IPS-18c (cell line): Measurements from ENCODE around the gene NFATC2.

Source experiments
- H3K4me3 ChIP-seq: 2 replicates; pipeline ENCODE4 v1.7.0; 2013; ENCODE audit warnings: low read depth, mild to moderate bottlenecking, low read length, moderate library complexity; ENCODE audit not compliant: insufficient read depth
- H3K9me3 ChIP-seq: one replicate; pipeline ENCODE4 v1.6.1; 2013; ENCODE audit warnings: mild to moderate bottlenecking, low read length, moderate library complexity; ENCODE audit not compliant: control insufficient read depth, insufficient read depth

The NFATC2 gene

DNA sequence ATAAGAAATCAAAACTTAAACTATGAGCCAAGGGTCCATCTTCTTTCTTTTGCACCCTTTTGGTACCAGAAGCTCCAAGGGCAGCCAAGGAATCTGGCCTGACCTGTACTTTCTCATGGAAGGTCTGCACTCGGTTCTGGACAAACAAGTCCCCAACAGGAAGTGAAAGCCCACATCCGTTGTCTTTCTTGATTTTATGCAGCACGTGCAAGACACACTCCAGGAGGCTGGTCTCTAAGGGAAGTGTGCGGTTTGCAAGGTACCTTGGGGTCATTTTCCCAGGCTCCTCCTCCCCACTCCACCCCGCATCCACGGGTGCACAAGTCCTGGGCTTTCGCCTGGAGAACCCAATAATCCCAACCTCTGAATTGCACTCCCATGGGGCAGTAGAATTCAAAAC, 101.9 kb downstream of the NFATC2 start:
- no peaks in the 10 kb centered on the region for H3K9me3 ChIP-seq
- H3K4me3 ChIP-seq = no peak overlapping the region

DNA sequence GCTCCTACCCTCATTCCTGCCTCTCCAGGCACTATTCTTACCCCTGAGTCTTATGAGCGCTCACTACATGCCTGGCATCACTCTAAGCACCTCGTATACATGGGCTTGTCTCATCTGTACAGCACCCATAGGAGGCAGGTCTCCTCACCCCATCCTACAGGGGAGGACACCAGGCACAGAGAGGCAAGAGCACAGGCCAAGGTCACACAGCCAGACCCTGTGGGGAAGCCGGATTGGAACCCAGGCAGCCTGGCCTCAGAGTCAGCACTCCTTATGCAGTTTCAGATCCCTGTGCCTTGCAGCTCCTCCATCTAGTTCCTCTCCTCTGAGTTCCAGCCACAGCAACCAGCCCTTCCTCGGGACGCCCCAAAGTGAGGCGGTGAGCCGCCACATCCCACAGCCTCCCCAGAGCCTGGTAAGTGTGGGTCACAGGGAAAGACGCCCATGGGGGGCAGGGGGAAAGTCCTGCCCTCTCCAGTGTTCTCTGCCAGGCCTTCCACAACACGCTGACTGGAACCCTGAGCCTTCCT, 103.3 kb downstream of the NFATC2 start:
- Histone ChIP-seq H3K4me3 (no peak overlapping the region), H3K9me3 (no peaks in the 10 kb centered on the region)

- Histone ChIP-seq H3K4me3 (no peak overlapping the region), H3K9me3 (no peaks in the 10 kb centered on the region)
Measured at GRCh38 chr20:51438136-51438535, 104.4 kb downstream of the NFATC2 start.

GRCh38 chr20:51437182-51437924, 105.2 kb downstream of the NFATC2 start:
- H3K4me3 ChIP-seq = no peak overlapping the region

DNA sequence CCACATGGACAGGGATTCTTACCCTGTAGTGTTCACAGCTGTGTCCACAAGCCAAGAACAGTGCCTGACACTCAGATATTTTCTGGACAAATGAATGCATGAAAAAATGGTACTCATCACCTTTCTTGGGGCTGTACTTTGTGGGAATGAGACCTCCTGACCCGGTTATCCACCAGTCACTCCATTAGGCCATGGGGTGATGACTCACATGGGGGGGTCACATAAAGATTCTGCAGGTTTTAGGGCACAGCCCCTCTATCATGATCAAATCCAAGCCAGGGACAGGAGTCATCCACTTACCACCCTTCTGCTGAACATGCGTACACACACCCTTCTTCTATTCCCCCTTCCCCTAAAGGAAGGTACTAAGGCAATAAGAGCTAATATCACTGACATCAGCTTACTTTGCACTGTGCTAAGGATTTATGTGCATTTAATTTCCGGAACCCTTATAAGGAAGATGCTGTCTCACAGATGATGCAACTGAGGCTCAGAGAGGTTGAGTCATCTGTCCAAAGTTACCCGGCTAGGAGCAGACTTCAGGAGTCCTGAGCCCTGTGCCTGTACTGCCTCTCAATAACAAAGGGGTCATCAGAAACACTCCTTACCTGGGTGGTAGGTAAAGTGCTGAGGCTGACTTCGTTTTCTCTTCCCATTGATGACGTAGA, 107.8 kb downstream of the NFATC2 start:
- H3K9me3 ChIP-seq = no peaks in the 10 kb centered on the region

More at GRCh38 chr20:51437182-51437924, 105.2 kb downstream of the NFATC2 start:
- no peaks in the 10 kb centered on the region for H3K9me3 ChIP-seq

DNA sequence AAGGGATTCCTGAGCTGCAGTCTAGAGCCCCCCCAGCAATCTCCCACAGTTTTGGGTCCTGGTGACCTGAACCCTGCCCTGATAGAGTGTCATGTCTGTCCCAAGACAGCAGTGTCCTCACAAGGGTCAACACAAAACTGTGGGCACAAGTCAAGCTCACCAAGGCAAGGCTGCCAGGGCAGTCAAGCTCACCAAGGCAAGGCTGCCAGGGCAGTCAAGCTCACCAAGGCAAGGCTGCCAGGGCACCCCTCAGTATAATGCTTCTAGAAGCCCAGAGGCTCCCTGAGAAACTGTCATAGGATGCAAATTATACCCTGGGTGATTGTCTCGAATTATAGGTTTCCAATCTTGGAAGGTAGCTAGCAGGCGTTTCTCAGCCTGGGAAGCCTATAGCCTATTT, 108.5 kb downstream of the NFATC2 start:
- Histone ChIP-seq H3K9me3 (no peaks in the 10 kb centered on the region), H3K4me3 (no peak overlapping the region)

More for the DNA sequence above, 107.8 kb downstream of the NFATC2 start:
- H3K4me3 ChIP-seq = no peak overlapping the region

DNA sequence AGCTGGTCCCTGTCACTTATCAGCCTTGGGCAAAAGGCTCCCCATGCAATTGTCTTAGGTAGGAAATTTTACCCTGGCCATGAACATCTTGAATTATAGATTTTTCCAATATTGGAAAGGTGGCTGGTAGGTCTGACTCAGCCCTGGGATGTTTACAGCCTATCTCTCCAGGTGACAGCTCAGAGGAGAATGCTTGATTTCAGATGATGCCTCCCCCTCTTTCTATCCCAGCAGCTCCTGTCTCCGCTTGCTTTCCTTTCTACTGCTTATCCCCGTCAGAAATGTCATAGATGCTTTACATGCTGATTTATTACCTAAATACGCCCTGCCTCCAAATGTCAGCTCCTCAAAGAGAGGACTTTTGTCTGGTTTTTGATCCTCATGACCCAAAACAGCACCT, 109.6 kb downstream of the NFATC2 start:
- Histone ChIP-seq H3K9me3 (no peaks in the 10 kb centered on the region), H3K4me3 (no peak overlapping the region)

DNA sequence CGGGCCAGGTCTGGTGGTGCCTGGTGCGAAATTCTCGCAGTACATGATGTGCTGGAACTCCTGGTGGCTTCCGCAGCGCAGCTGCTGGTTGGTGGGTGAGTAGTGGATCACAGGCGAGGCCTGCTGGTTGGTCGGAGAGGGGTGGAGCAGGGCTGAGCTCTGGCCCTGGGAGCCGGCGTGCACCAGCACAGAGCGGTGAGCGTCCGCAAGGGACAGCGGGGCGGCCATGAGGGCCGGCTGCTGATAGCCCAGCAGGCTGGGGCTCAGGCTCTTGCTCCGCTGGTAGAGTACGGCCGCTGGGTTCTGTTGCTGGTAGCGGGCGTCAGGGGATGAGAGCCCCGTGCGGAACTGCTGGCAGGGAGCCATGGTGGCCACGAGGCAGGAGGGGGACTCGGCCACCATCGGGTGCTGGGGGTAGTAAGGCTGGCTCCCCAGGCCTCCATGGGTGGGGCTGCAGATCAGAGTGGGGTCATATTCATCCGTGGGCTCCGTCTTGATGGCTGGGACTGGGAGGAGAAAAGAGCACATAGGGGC, 110.2 kb downstream of the NFATC2 start:
- H3K9me3 ChIP-seq = no peaks in the 10 kb centered on the region
- H3K4me3 ChIP-seq = no peak overlapping the region

DNA sequence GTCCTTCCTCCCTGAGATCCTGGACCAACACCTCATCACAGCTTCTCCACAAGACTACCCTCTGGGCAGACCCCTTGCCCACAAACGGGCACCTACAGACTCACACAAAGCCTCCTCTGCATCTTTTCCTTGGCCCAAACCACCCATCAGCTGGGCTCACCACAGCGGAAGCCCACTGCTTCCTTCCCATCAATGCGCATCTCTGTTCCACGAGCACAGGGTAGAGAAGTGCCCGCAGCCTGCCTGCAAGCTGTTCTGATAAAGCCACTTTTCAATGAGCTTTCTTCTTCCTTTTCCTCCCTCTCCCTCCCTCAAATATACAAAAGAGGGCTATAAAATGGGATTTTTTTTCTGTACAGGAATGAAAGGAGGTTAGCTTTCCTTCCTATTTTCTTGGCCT, 111.2 kb downstream of the NFATC2 start:
- no peaks in the 10 kb centered on the region for H3K9me3 ChIP-seq
- H3K4me3 ChIP-seq = no peak overlapping the region

DNA sequence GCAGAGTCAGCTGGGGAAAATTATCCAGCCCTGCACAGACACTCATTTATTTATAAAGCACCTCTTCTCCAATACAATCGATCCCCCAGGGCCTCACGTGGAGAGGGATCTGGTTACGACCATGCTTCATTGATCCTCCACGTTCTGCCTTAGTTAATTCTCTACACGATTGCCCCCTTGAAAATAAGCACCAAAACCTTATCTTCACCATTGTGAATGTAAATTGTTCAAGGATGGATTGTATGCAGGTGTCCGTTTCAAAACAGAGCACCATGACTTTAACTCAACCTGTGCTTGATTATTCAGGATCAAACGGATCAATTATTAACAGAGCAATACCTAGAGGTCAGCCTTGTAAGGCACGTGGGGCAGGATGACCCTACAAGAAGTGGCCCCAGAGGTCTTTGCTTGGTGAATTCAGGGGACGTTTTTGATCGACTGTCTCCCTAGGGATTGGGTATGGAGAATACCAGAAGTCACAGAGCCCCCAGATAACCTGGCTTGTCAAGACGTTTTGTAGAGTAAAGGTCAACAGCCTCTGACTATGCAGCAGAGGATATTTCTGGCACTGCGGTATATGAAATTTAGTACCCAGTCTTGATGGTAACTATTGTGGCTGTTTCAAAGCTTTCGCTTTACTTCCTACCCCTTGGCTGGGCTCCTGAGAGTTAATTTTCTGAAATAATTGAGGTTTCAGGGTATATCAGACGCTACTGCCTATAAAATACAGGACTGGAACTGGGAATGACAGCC, 112.1 kb downstream of the NFATC2 start:
- Histone ChIP-seq H3K9me3 (no peaks in the 10 kb centered on the region), H3K4me3 (no peak overlapping the region)

DNA sequence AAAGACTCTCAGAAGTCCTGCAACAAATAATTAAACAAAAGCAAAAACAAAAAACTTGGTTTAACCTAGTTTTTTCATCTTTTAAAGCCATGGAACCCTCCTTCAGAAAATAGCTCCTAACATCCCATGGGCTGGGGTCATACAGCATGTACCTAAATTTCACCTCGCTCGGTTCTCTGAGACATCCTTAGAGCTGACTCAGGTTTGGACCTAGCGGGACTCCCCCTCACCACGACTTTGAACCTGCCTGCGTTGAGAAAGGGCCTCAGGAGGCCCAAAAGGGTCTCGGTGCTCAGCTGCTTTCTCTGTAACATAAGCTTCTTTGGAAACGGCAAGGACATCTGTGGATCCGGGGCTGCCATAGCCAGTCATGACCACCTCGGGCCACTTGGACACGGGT, 112.8 kb downstream of the NFATC2 start:
- Histone ChIP-seq H3K4me3 (no peak overlapping the region), H3K9me3 (no peaks in the 10 kb centered on the region)

DNA sequence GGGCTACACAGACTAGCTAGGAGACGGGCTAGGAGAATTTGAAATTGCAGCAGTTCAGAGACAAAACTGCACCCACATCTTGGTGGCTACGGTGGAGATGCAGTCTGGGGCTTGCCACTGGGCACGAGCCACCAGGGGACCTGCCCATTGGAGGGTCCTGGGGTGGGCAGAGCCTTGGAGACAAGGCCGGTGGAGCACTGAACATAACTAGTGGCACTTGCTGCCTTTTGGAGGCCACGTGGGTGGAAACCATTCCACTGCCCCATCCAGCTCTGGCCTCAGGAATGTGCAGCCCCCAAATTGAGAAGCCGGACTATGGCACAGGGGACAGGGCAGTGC, 113.4 kb downstream of the NFATC2 start:
- H3K9me3 ChIP-seq = no peaks in the 10 kb centered on the region

GRCh38 chr20:51428401-51429143, 113.9 kb downstream of the NFATC2 start:
- Histone ChIP-seq H3K9me3 (no peaks in the 10 kb centered on the region), H3K4me3 (no peak overlapping the region)

More for the DNA sequence above, 113.4 kb downstream of the NFATC2 start:
- no peak overlapping the region for H3K4me3 ChIP-seq

DNA sequence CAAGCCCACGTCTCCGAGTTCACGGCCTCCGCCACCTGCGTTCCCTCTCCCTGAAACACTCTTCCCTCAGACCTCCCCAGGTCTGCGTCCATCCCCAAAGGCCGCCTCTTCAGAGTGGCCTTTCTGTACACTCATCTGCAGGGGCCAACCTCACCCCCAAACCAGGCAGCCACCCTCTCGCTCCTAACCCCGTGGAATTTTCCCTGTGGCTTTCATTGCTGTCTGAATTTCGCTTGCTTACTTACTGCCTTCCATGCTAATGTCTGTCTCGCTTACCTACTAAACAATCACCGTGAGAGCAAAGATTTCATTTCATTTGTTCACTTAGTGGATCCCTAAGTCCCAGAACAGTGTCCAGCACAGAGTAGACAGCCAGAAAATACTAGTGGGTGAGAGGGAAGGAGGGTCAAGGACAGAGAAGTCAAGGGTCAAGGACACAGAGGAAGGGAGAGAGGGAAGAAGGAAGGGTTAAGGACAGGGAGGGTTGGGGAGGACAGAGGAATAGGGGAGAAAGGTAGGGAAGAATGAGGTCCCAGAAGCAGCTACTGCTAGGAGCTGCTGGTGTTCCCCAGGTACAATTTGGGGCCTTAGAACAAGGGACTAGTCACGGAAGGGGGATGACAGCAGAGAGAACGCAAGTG, 114.7 kb downstream of the NFATC2 start:
- no peak overlapping the region for H3K4me3 ChIP-seq
- H3K9me3 ChIP-seq = no peaks in the 10 kb centered on the region

DNA sequence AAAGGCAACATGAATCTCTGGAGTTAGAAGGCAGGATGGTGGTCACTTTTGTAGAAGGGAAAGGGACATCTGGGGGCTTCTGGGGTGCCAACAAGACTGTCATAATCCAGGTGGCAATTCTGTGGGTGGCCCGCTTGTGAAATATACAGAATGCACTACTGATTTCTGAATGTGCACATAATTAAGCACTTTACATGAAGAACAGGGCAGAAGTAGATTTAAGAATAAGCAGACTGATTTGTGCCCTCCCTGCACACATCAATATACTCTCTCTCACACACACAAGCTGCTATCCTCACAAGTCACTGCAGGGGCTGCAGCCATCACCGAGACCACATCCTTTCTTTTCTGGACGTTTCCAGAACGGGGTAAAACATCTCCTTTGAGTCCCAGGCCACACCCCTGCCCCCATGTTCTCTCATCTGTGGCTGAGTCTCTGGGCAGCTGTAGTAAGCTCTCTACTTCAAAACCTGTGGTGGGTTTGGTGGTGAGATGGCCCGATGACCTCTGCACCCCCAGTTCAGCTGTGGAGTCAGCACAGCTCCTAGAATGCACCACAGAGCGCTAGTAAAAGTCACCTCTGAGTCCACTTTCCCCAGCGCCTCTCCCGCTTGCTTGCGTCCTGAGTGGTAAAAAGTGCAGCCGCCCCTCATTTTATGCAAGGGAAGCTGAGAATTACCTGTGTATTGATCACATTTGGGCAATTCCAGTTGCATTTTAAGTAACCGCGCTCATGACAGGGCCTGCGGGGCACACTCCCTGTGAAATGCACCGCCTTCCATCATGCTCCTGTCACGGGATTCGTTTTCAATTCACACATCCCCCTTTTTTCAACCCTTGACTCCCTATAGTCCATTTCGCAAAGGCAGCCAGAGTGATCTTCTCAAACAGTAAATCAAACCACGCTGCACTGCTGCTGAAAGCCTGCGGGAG, 115.5 kb downstream of the NFATC2 start:
- Histone ChIP-seq H3K9me3 (no peaks in the 10 kb centered on the region), H3K4me3 (no peak overlapping the region)
